Body of pancreas (tissue), 4 donors: ENCODE data around the gene ESRRB. TPM values are rescaled to one million over a fixed set of nuclear protein-coding genes. Genes with fewer than 3 reads are reported as not detected.

Experiments
- ATAC-seq: fragments of 150-250 bp; one replicate; pipeline ENCODE4 v1.9.1; 2016
- DNase-seq, 4 donors: peaks; one replicate each; pipeline ENCODE4 v3.0.0-alpha.2; 2019
- H3K27ac ChIP-seq, 4 donors: fragments of 200-600 bp; sonication (generic); 1 replicate in 3 of 4; 2 replicates in 1 of 4; pipeline versions ENCODE4 v1.5.1 to v1.6.1; 2016 to 2019; ENCODE audit warnings: mild to moderate bottlenecking in 1 of 4, mixed read lengths in 1 of 4, moderate library complexity in 1 of 4
- H3K27me3 ChIP-seq, 2 donors: fragments of 200-600 bp; sonication (generic); one replicate each; pipeline ENCODE4 v1.6.0; 2016; ENCODE audit warnings: mild to moderate bottlenecking in 1 of 2
- H3K36me3 ChIP-seq, 2 donors: fragments of 200-600 bp; sonication (generic); replicated peaks in 1 of 2; 2 replicates each; pipeline ENCODE4 v1.5.1; 2016; ENCODE audit warnings: low read depth in 2 of 2; ENCODE audit not compliant: insufficient read depth in 1 of 2
- H3K4me1 ChIP-seq: fragments of 200-600 bp; sonication (generic); one replicate; pipeline ENCODE4 v1.6.0; 2016
- H3K4me3 ChIP-seq, 2 donors: fragments of 200-600 bp; sonication (generic); 1 replicate in 1 of 2; 2 replicates in 1 of 2; pipeline ENCODE4 v1.5.1; 2016 to 2019
- H3K9me3 ChIP-seq, 3 donors: fragments of 200-600 bp; sonication (generic); 1 replicate in 2 of 3; 2 replicates in 1 of 3; pipeline ENCODE4 v1.5.1; 2016
- CTCF ChIP-seq, 7 experiments: fragments of 450-650 bp in 4 of 7; fragments of 200-600 bp in 3 of 7; sonication (generic) in 3 of 7; IDR thresholded peaks; one replicate each; pipeline ENCODE4 v1.5.1; 2016 to 2019; ENCODE audit warnings: antibody characterized with exemption in 7 of 7
- POLR2A ChIP-seq, 3 donors: fragments of 450-650 bp; IDR thresholded peaks; one replicate each; pipeline ENCODE4 v1.6.1; 2016; ENCODE audit warnings: antibody characterized with exemption in 3 of 3, mild to moderate bottlenecking in 2 of 3
- WGBS, 2 donors: methylation state at CpG; one replicate each; pipeline ENCODE4 v1.1.5; 2017; 5-methylcytosine and 5-hydroxymethylcytosine counted together
- intact Hi-C: fragments of 100-400 bp; cut with DNase I; formaldehyde crosslinking; loops from one replicate; pipeline ENCODE4 v1.15.1; 2023
- total RNA-seq, 2 donors: library from RNA; depleted of rRNA; stranded (reverse); fragments of >200 nt; gene quantifications; one replicate each; pipeline ENCODE4 v1.1.0, GENCODE V29; 2016

ESRRB gene
- total RNA-seq, 2 donors from 2014 or later = not detected

DNA sequence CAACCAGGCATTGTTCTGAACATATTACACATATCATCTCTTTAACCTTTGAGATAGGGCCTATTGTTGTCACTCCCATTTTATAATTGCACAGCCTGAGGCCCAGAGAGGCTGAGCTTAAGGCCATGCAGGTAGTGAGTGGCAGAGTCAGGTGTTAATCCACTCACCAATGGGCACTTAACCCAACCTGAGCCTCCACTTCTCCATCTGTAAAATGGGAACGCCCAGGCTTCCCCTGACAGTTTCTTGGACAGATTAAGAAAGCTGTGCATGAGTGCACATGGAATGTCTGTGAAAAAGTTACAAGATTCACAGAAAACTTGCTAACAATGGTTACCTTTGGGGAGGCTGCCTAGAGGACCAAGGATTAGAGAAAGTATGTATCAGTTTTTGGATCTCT lies 32.9 kb downstream of the ESRRB start:
- H3K36me3 ChIP-seq = no peaks in the 10 kb centered on the region
- H3K9me3 ChIP-seq = no peaks in the 10 kb centered on the region
- intact Hi-C loops = no loop called here
- DNase-seq = no peak
- no peak overlapping the region for H3K4me3 ChIP-seq
- no peak overlapping the region for H3K27ac ChIP-seq
- TF ChIP-seq CTCF (IDR thresholded peaks at IDR 0.05) (no peak), POLR2A (IDR thresholded peaks at IDR 0.05) (no peak)
- H3K27me3 ChIP-seq = no peaks in the 10 kb centered on the region
- 100% methylated on average over 1 of the region's 1 CpG for WGBS, 2 donors
- peaks cover 17% of the 10 kb centered on the region for H3K4me1 ChIP-seq
- no peak for ATAC-seq

- TF ChIP-seq POLR2A (IDR thresholded peaks at IDR 0.05) = no peak
- TF ChIP-seq CTCF (IDR thresholded peaks at IDR 0.05) = no peak
These were observed 36.6 kb downstream of the ESRRB start for GRCh38 chr14:76412501-76412900.

GRCh38 chr14:76413106-76413961 lies 37.4 kb downstream of the ESRRB start:
- DNase-seq (no peak), ATAC-seq (no peak)
- no peaks in the 10 kb centered on the region for H3K36me3 ChIP-seq
- 44 to 56% methylated on average over 15 to 18 of the region's 23 CpGs for WGBS, 2 donors
- H3K27me3 ChIP-seq = no peaks in the 10 kb centered on the region
- H3K4me1 ChIP-seq = peaks cover 3% of the 10 kb centered on the region
- H3K9me3 ChIP-seq = no peaks in the 10 kb centered on the region
- TF ChIP-seq POLR2A (IDR thresholded peaks at IDR 0.05) (no peak), CTCF (IDR thresholded peaks at IDR 0.05) (no peak)
- H3K4me3 ChIP-seq = no peak overlapping the region
- intact Hi-C loops = no loop called here
- H3K27ac ChIP-seq = no peak overlapping the region

More at GRCh38 chr14:76412501-76412900, 36.6 kb downstream of the ESRRB start:
- Histone ChIP-seq H3K27ac (no peak overlapping the region), H3K27me3 (no peaks in the 10 kb centered on the region), H3K4me1 (peaks cover 11% of the 10 kb centered on the region), H3K4me3 (no peak overlapping the region), H3K36me3 (no peaks in the 10 kb centered on the region), H3K9me3 (no peaks in the 10 kb centered on the region)
- ATAC-seq = no peak
- 43 to 57% methylated on average over 5 of the region's 5 CpGs for whole genome bisulfite sequencing, 2 donors
- no peak for DNase-seq
- intact Hi-C loops = no loop called here

DNA sequence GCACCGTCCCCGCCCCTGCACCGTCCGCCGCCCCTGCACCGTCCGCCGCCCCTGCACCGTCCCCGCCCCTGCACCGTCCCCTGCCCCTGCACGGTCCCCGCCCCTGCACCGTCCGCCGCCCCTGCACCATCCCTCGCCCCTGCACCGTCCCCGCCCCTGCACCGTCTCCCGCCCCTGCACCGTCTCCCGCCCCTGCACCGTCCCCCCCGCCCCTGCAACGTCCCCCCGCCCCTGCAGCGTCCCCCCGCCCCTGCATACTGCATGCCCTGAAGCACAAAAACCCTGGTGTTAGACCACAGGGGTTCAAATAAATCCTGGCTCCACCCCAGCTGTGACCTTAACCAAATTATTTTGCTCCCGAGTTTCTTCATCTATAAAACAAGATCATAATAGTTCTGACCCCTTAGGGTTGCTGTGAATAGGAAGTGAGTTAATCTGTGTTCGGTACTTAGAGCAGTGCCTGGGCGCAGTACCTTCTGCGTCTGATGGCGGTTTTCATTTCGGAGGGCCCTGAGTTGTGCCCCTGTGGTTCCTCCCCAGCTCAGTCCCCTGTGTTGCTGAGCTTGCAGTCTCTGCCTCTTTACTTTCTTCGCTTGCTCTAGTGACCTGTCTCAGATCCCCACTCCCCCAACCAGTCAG lies 38.1 kb downstream of the ESRRB start:
- ATAC-seq (no peak), DNase-seq (no peak)
- Histone ChIP-seq H3K27ac (no peak overlapping the region), H3K4me3 (no peak overlapping the region), H3K4me1 (no peaks in the 10 kb centered on the region), H3K27me3 (no peaks in the 10 kb centered on the region), H3K36me3 (no peaks in the 10 kb centered on the region), H3K9me3 (no peaks in the 10 kb centered on the region)
- 55 to 59% methylated on average over 7 of the region's 36 CpGs for WGBS, 2 donors
- TF ChIP-seq POLR2A (IDR thresholded peaks at IDR 0.05) = no peak
- TF ChIP-seq CTCF (IDR thresholded peaks at IDR 0.05) = no peak
- intact Hi-C loops = no loop called here
